PC-3 (cell line): ENCODE results near the gene PKLR.

Experiments used
- EZH2 ChIP-seq: fragments of 300-600 bp; sonication (generic); IDR thresholded peaks from one replicate; pipeline ENCODE4 v1.6.1; 2017; ENCODE audit warnings: antibody characterized with exemption, mild to moderate bottlenecking, low read length; ENCODE audit not compliant: unreplicated experiment
- EZH2phosphoT487 ChIP-seq: fragments of 300-600 bp; sonication (generic); IDR thresholded peaks from 2 replicates; pipeline ENCODE4 v1.6.1; 2018; ENCODE audit warnings: mild to moderate bottlenecking, antibody characterized with exemption, low read length, borderline replicate concordance
- TF ChIP-seq, protein P1 (sequence below): fragments of 300-600 bp; sonication (generic); conservative IDR thresholded peaks from 2 replicates; pipeline ENCODE4 v1.5.1; 2017; ENCODE audit warnings: antibody characterized with exemption, low read depth, mild to moderate bottlenecking, low read length

- TF ChIP-seq, protein P1, sequence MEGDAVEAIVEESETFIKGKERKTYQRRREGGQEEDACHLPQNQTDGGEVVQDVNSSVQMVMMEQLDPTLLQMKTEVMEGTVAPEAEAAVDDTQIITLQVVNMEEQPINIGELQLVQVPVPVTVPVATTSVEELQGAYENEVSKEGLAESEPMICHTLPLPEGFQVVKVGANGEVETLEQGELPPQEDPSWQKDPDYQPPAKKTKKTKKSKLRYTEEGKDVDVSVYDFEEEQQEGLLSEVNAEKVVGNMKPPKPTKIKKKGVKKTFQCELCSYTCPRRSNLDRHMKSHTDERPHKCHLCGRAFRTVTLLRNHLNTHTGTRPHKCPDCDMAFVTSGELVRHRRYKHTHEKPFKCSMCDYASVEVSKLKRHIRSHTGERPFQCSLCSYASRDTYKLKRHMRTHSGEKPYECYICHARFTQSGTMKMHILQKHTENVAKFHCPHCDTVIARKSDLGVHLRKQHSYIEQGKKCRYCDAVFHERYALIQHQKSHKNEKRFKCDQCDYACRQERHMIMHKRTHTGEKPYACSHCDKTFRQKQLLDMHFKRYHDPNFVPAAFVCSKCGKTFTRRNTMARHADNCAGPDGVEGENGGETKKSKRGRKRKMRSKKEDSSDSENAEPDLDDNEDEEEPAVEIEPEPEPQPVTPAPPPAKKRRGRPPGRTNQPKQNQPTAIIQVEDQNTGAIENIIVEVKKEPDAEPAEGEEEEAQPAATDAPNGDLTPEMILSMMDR, result no peak
- no peak for TF ChIP-seq EZH2phosphoT487
- no peak for TF ChIP-seq EZH2
Observed at GRCh38 chr1:155300553-155301329, 497 bp downstream of the PKLR start.
